ENCODE data around the gene C6orf47. TPM values are rescaled to one million over a fixed set of nuclear protein-coding genes. Genes with fewer than 3 reads are reported as not detected.
A peak's percentile ranks its signal among the peaks of the same experiment; 100 is the strongest.

Gene C6orf47
- total and polyA plus RNA-seq, 4 donors = 2.0 to 10.8 (median 7.4) TPM

- Histone ChIP-seq H3K9ac (ENCODE audit: low read depth in 1 of 2, low read length in 2 of 2) (no peak overlapping the region), H3K36me3 (ENCODE audit: control insufficient read depth in 4 of 4, insufficient read depth in 3 of 4, low read depth in 1 of 4, low read length in 3 of 4) (peaks cover 0 to 7% (median 6%) of the 10 kb centered on the region in 4 donors), H3K27ac (ENCODE audit: low read depth in 1 of 2, low read length in 2 of 2) (no peak overlapping the region), H3K9me3 (ENCODE audit: control insufficient read depth in 4 of 4, low read length in 3 of 4) (no peaks in the 10 kb centered on the region), H3K4me1 (ENCODE audit: control insufficient read depth in 4 of 4, insufficient read depth in 4 of 4, low read length in 3 of 4) (peaks cover 16 to 84% (median 68%) of the 10 kb centered on the region in 4 donors), H3K27me3 (ENCODE audit: control insufficient read depth in 4 of 4, insufficient read depth in 4 of 4, low read length in 3 of 4) (no peaks in the 10 kb centered on the region), H3K4me3 (ENCODE audit: low read depth in 1 of 3, low read length in 3 of 3) (no peak overlapping the region)
- 84% methylated on average over 4 of the region's 4 CpGs for WGBS
- TF ChIP-seq TAF1 (conservative IDR thresholded peaks at IDR 0.05) = no peak
- TF ChIP-seq YY1 (IDR thresholded peaks at IDR 0.05) = no peak
- TF ChIP-seq, protein P1, sequence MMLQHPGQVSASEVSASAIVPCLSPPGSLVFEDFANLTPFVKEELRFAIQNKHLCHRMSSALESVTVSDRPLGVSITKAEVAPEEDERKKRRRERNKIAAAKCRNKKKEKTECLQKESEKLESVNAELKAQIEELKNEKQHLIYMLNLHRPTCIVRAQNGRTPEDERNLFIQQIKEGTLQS (IDR thresholded peaks at IDR 0.05) = no peak
- no peak for TF ChIP-seq HNF4A (conservative IDR thresholded peaks at IDR 0.05)
- DNase-seq (ENCODE audit: low spot score) = no peak
Observed at GRCh38 chr6:31658158-31658688, 2.4 kb downstream of the C6orf47 start.

- peak overlapping the region in 1 of 2 donors; percentile 45 for H3K27ac ChIP-seq (ENCODE audit: low read depth in 1 of 2, low read length in 2 of 2)
Observed at GRCh38 chr6:31657406-31658157, 3.0 kb downstream of the C6orf47 start.

More at GRCh38 chr6:31657406-31658157, 3.0 kb downstream of the C6orf47 start:
- Histone ChIP-seq H3K4me1 (ENCODE audit: control insufficient read depth in 4 of 4, insufficient read depth in 4 of 4, low read length in 3 of 4) (peaks cover 16 to 84% (median 64%) of the 10 kb centered on the region in 4 donors), H3K36me3 (ENCODE audit: control insufficient read depth in 4 of 4, insufficient read depth in 3 of 4, low read depth in 1 of 4, low read length in 3 of 4) (peaks cover 0 to 7% (median 5%) of the 10 kb centered on the region in 4 donors), H3K9ac (ENCODE audit: low read depth in 1 of 2, low read length in 2 of 2) (no peak overlapping the region), H3K4me3 (ENCODE audit: low read depth in 1 of 3, low read length in 3 of 3) (no peak overlapping the region), H3K27me3 (ENCODE audit: control insufficient read depth in 4 of 4, insufficient read depth in 4 of 4, low read length in 3 of 4) (no peaks in the 10 kb centered on the region), H3K9me3 (ENCODE audit: control insufficient read depth in 4 of 4, low read length in 3 of 4) (no peaks in the 10 kb centered on the region)
- TF ChIP-seq GABPA (IDR thresholded peaks at IDR 0.05 in 1 of 2, conservative IDR thresholded peaks at IDR 0.05 in 1 of 2) (no peak), YY1 (IDR thresholded peaks at IDR 0.05) (no peak), SP1 (IDR thresholded peaks at IDR 0.05) (no peak), FOXA1 (IDR thresholded peaks at IDR 0.05) (no peak), JUND (IDR thresholded peaks at IDR 0.05) (no peak), EGR1 (IDR thresholded peaks at IDR 0.05; ENCODE audit: low read depth in 2 of 2) (no peak), REST (IDR thresholded peaks at IDR 0.05) (no peak), ZBTB33 (IDR thresholded peaks at IDR 0.05) (no peak), CTCF (IDR thresholded peaks at IDR 0.05; ENCODE audit: low read depth, low read length, missing input control) (no peak), FOXA2 (IDR thresholded peaks at IDR 0.05) (no peak), NR2F2 (IDR thresholded peaks at IDR 0.05) (no peak), RAD21 (IDR thresholded peaks at IDR 0.05) (no peak), HNF4G (IDR thresholded peaks at IDR 0.05) (no peak), HNF4A (conservative IDR thresholded peaks at IDR 0.05) (no peak), RXRA (IDR thresholded peaks at IDR 0.05) (no peak)
- TF ChIP-seq, protein P1 (IDR thresholded peaks at IDR 0.05) = no peak
- no peak for DNase-seq (ENCODE audit: low spot score)
- WGBS = 74% methylated on average over 6 of the region's 6 CpGs

Data from liver (tissue), 9 donors.